ENCODE data around the gene HES6.

HES6 gene

GRCh38 chr2:238269741-238270140, 29.9 kb upstream of the HES6 start:
- peaks cover 40% of the 10 kb centered on the region for H3K36me3 Mint-ChIP-seq (ENCODE audit: low read depth)
- H3K4me3 Mint-ChIP-seq, result no peak overlapping the region
- DNase-seq, result no peak
- no peaks in the 10 kb centered on the region for H3K27me3 Mint-ChIP-seq (ENCODE audit: low read depth, poor library complexity)
- H3K9me3 Mint-ChIP-seq, result no peaks in the 10 kb centered on the region
- TF ChIP-seq CTCF (IDR thresholded peaks at IDR 0.05), result no peak
- H3K27ac Mint-ChIP-seq, result no peak overlapping the region
- peaks cover 28% of the 10 kb centered on the region for H3K4me1 Mint-ChIP-seq

- Mint-ChIP-seq H3K27me3 (ENCODE audit: low read depth, poor library complexity) (no peaks in the 10 kb centered on the region), H3K4me1 (peaks cover 26% of the 10 kb centered on the region), H3K36me3 (ENCODE audit: low read depth) (peaks cover 26% of the 10 kb centered on the region), H3K27ac (no peak overlapping the region), H3K9me3 (no peaks in the 10 kb centered on the region), H3K4me3 (no peak overlapping the region)
- DNase-seq, result peak; percentile 0
- TF ChIP-seq CTCF (IDR thresholded peaks at IDR 0.05), result no peak
Observed at GRCh38 chr2:238267884-238268680, 28.2 kb upstream of the HES6 start.

GRCh38 chr2:238267341-238267710, 27.5 kb upstream of the HES6 start:
- Mint-ChIP-seq H3K4me1 (peaks cover 27% of the 10 kb centered on the region), H3K36me3 (ENCODE audit: low read depth) (peaks cover 19% of the 10 kb centered on the region), H3K9me3 (no peaks in the 10 kb centered on the region), H3K27me3 (ENCODE audit: low read depth, poor library complexity) (no peaks in the 10 kb centered on the region), H3K27ac (no peak overlapping the region), H3K4me3 (no peak overlapping the region)
- no peak for DNase-seq
- no peak for TF ChIP-seq CTCF (IDR thresholded peaks at IDR 0.05)

- no peak for DNase-seq
- Mint-ChIP-seq H3K9me3 (no peaks in the 10 kb centered on the region), H3K27ac (no peak overlapping the region), H3K27me3 (ENCODE audit: low read depth, poor library complexity) (no peaks in the 10 kb centered on the region), H3K4me3 (no peak overlapping the region), H3K36me3 (ENCODE audit: low read depth) (peaks cover 12% of the 10 kb centered on the region), H3K4me1 (peaks cover 27% of the 10 kb centered on the region)
- TF ChIP-seq CTCF (IDR thresholded peaks at IDR 0.05), result no peak
Observed at GRCh38 chr2:238265605-238266004, 25.8 kb upstream of the HES6 start.

GRCh38 chr2:238264072-238264460, 24.2 kb upstream of the HES6 start:
- no peak for TF ChIP-seq CTCF (IDR thresholded peaks at IDR 0.05)
- DNase-seq, result no peak
- H3K27me3 Mint-ChIP-seq (ENCODE audit: low read depth, poor library complexity), result no peaks in the 10 kb centered on the region
- H3K9me3 Mint-ChIP-seq, result no peaks in the 10 kb centered on the region
- peaks cover 11% of the 10 kb centered on the region for H3K36me3 Mint-ChIP-seq (ENCODE audit: low read depth)
- H3K4me1 Mint-ChIP-seq, result peaks cover 35% of the 10 kb centered on the region
- H3K4me3 Mint-ChIP-seq, result no peak overlapping the region
- no peak overlapping the region for H3K27ac Mint-ChIP-seq

Data from nephron progenitor cell (in vitro differentiated cells).